ENCODE data around the gene ATP6AP1.

The ATP6AP1 gene

GRCh38 chrX:154469880-154470279 lies 41.4 kb downstream of the ATP6AP1 start:
- TF ChIP-seq CTCF (conservative IDR thresholded peaks at IDR 0.05; ENCODE audit: low read depth, low read length): no peak
- no peak overlapping the region for H3K4me3 ChIP-seq (ENCODE audit: low read depth, low read length)

GRCh38 chrX:154470434-154470833 lies 42.0 kb downstream of the ATP6AP1 start:
- DNase-seq (ENCODE audit: low read depth): no peak
- H3K4me3 ChIP-seq (ENCODE audit: low read depth, low read length): no peak overlapping the region
- TF ChIP-seq CTCF (conservative IDR thresholded peaks at IDR 0.05; ENCODE audit: low read depth, low read length): no peak

More at GRCh38 chrX:154469880-154470279, 41.4 kb downstream of the ATP6AP1 start:
- no peak for DNase-seq (ENCODE audit: low read depth)

GRCh38 chrX:154470914-154471568 lies 42.6 kb downstream of the ATP6AP1 start:
- DNase-seq (ENCODE audit: low read depth): no peak
- no peak for TF ChIP-seq CTCF (conservative IDR thresholded peaks at IDR 0.05; ENCODE audit: low read depth, low read length)
- no peak overlapping the region for H3K4me3 ChIP-seq (ENCODE audit: low read depth, low read length)

GRCh38 chrX:154471839-154472684 lies 43.6 kb downstream of the ATP6AP1 start:
- no peak overlapping the region for H3K4me3 ChIP-seq (ENCODE audit: low read depth, low read length)
- DNase-seq (ENCODE audit: low read depth): no peak
- TF ChIP-seq CTCF (conservative IDR thresholded peaks at IDR 0.05; ENCODE audit: low read depth, low read length): no peak

- TF ChIP-seq CTCF (conservative IDR thresholded peaks at IDR 0.05; ENCODE audit: low read depth, low read length): no peak
- no peak for DNase-seq (ENCODE audit: low read depth)
- H3K4me3 ChIP-seq (ENCODE audit: low read depth, low read length): no peak overlapping the region
Measured at GRCh38 chrX:154472685-154473632, 44.5 kb downstream of the ATP6AP1 start.

- TF ChIP-seq CTCF (conservative IDR thresholded peaks at IDR 0.05; ENCODE audit: low read depth, low read length): no peak
- no peak for DNase-seq (ENCODE audit: low read depth)
- H3K4me3 ChIP-seq (ENCODE audit: low read depth, low read length): no peak overlapping the region
Measured at GRCh38 chrX:154473683-154474082, 45.2 kb downstream of the ATP6AP1 start.
